Measurements from ENCODE around the gene MEST.
A peak's percentile ranks its signal among the peaks of the same experiment; 100 is the strongest.
"Not testable (repeated sequence)": the region's sequence is repeated elsewhere in the genome, so short reads cannot be mapped to it uniquely, and the experiment has no call there.

Gene MEST

GRCh38 chr7:130491841-130492522 is at the start of gene MEST:
Gene MEST, plus strand, starts transcription at chr7:130492085. Its CDS starts 229 bp downstream, at chr7:130492314.
- Histone ChIP-seq H3K9ac (ENCODE audit: low read depth, low read length) (peak within 1 kb of the TSS; percentile 63; the same call in 1 of the 2 replicates), H3K4me1 (ENCODE audit: insufficient read depth, low read length) (peaks cover 3% of the 10 kb centered on the region; the same call in 1 of the 2 replicates), H3K27ac (ENCODE audit: low read length) (no peak within 1 kb of the TSS), H3K9me3 (ENCODE audit: insufficient read depth, low read depth, low read length) (peaks cover 9% of the 10 kb centered on the region), H3K4me3 (ENCODE audit: low read length) (peak within 1 kb of the TSS; percentile 80), H3K27me3 (ENCODE audit: insufficient read depth, low read length) (peaks cover 55% of the 10 kb centered on the region), H3K36me3 (ENCODE audit: insufficient read depth, low read depth, low read length) (peaks cover 7% of the 10 kb centered on the region)

DNA sequence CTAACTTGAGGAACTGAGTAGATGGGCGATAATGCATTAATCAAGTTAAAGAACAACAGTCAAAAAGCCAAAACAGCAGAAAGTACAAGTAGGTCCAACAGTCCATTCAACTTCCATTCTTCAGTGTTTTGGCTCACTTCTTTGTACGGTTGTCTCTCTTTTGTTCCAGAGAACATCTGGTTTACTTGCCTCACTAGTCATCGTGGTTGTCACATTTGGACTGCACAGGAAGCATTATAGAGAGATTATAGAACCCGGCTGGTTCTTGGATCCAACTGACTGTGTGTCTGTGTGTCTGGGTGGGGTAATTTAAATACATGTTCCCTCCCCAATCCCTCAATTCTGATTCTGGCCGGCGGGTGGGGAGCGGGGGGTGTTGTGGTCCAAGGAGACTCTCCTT is 49.3 kb upstream of the MEST start:
- H3K27me3 ChIP-seq (ENCODE audit: insufficient read depth, low read length): no peaks in the 10 kb centered on the region
- no peak overlapping the region for H3K4me3 ChIP-seq (ENCODE audit: low read length)
- no peaks in the 10 kb centered on the region for H3K36me3 ChIP-seq (ENCODE audit: insufficient read depth, low read depth, low read length)
- peaks cover 9% of the 10 kb centered on the region; the same call in 1 of the 2 replicates for H3K4me1 ChIP-seq (ENCODE audit: insufficient read depth, low read length)
- no peak overlapping the region for H3K27ac ChIP-seq (ENCODE audit: low read length)
- H3K9me3 ChIP-seq (ENCODE audit: insufficient read depth, low read depth, low read length): no peaks in the 10 kb centered on the region
- H3K9ac ChIP-seq (ENCODE audit: low read depth, low read length): no peak overlapping the region

DNA sequence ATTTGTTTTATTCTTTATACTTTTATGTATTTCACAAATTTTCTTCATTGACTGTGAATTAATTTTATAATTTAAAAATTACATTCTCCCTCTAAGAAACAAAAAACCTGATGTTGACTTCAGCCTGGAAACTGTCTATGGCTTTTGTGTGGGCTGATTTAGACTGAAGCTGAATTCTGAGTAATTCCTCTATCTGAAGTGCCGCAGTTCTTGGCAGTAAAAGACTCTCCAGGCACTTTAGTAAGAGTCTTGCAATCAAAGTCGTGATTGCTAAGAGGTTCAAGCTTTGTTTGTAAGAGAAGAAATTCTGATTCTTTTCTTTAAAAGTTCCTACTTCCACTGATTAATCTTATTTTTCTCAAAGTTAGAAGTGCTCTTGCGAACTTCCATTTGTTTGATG is 47.7 kb upstream of the MEST start:
- Histone ChIP-seq H3K4me3 (ENCODE audit: low read length) (no peak overlapping the region), H3K27me3 (ENCODE audit: insufficient read depth, low read length) (no peaks in the 10 kb centered on the region), H3K4me1 (ENCODE audit: insufficient read depth, low read length) (peaks cover 9% of the 10 kb centered on the region; the same call in 1 of the 2 replicates), H3K27ac (ENCODE audit: low read length) (no peak overlapping the region), H3K9me3 (ENCODE audit: insufficient read depth, low read depth, low read length) (peaks cover 6% of the 10 kb centered on the region; the same call in 1 of the 2 replicates), H3K36me3 (ENCODE audit: insufficient read depth, low read depth, low read length) (no peaks in the 10 kb centered on the region), H3K9ac (ENCODE audit: low read depth, low read length) (no peak overlapping the region)

DNA sequence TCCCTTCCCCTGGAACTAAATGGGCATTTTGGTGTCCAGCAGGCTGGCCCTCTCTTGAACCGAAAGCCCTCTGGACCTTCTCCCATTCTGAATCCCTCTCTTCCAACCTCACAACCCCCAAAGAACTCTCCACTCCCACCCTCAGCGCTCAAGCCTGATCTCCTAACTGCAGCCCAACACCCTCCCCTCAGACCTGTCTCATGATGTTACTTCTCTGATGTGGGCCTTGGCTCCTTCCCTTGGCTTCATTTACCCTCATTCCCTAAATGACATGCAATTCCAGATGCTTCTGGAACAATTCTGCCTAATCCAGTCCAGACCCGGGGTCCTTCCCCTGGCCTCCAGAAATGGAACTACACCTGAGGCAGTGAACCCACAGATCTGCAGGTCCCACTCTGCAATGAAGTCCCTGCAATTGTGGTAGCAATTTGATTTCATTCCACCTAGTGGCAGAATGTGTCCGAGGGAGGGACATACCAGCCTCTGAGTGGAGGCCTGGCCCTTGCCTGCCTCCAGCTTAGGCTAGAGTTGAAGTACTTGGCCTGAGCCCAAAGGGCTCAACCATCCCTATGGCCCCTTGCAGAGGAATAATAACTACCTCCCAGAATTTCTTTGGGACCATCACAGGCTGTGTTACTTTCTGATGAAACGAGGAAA is 47.0 kb upstream of the MEST start:
- peaks cover 6% of the 10 kb centered on the region; the same call in 1 of the 2 replicates for H3K9me3 ChIP-seq (ENCODE audit: insufficient read depth, low read depth, low read length)
- no peak overlapping the region for H3K9ac ChIP-seq (ENCODE audit: low read depth, low read length)
- H3K4me3 ChIP-seq (ENCODE audit: low read length): no peak overlapping the region
- H3K27me3 ChIP-seq (ENCODE audit: insufficient read depth, low read length): no peaks in the 10 kb centered on the region
- peaks cover 9% of the 10 kb centered on the region; the same call in 1 of the 2 replicates for H3K4me1 ChIP-seq (ENCODE audit: insufficient read depth, low read length)
- H3K36me3 ChIP-seq (ENCODE audit: insufficient read depth, low read depth, low read length): no peaks in the 10 kb centered on the region
- no peak overlapping the region for H3K27ac ChIP-seq (ENCODE audit: low read length)

DNA sequence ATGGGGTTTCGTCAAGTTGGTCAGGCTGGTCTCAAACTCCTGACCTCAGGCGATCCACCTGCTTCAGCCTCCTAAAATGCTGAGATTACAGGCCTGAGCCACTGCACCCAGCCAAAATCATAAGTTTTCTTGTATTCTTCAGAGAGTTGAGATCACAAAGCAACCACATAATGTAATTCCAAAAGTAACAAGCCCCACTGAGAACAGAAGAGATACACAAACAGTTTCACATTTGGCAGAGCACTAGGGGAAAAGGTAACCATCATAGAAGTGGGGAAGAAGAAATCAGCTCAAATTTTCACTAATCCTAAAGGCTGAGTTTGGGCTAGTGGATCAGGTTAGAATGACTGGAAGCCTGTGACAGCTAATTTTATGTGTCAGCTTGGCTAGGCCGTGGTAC is 45.6 kb upstream of the MEST start:
- no peak overlapping the region for H3K4me3 ChIP-seq (ENCODE audit: low read length)
- peaks cover 6% of the 10 kb centered on the region; the same call in 1 of the 2 replicates for H3K9me3 ChIP-seq (ENCODE audit: insufficient read depth, low read depth, low read length)
- no peaks in the 10 kb centered on the region for H3K27me3 ChIP-seq (ENCODE audit: insufficient read depth, low read length)
- no peak overlapping the region for H3K9ac ChIP-seq (ENCODE audit: low read depth, low read length)
- H3K27ac ChIP-seq (ENCODE audit: low read length): no peak overlapping the region
- H3K36me3 ChIP-seq (ENCODE audit: insufficient read depth, low read depth, low read length): no peaks in the 10 kb centered on the region
- H3K4me1 ChIP-seq (ENCODE audit: insufficient read depth, low read length): peaks cover 9% of the 10 kb centered on the region; the same call in 1 of the 2 replicates

DNA sequence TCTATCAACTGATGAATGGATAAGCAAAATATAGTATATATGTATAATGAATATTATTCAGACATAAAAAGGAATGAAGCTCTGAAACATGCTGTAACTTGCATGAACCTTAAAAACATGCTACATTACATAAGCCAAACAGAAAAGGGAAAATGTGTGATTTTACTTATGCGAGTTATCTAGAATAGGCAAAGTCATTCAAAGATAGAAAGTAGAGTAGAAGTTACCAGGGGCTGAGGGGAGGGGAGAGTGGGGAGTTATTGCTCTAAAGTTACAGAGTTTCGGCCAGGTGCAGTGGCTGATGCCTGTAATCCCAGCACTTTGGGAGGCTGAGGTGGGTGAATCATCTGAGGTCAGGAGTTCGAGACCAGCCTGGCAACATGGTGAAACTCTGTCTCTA is 40.5 kb upstream of the MEST start:
- not testable (repeated sequence) for H3K9me3 ChIP-seq (ENCODE audit: insufficient read depth, low read depth, low read length); H3K27me3 ChIP-seq (ENCODE audit: insufficient read depth, low read length); H3K4me1 ChIP-seq (ENCODE audit: insufficient read depth, low read length); H3K27ac ChIP-seq (ENCODE audit: low read length); H3K36me3 ChIP-seq (ENCODE audit: insufficient read depth, low read depth, low read length); H3K9ac ChIP-seq (ENCODE audit: low read depth, low read length); H3K4me3 ChIP-seq (ENCODE audit: low read length)

- H3K36me3 ChIP-seq (ENCODE audit: insufficient read depth, low read depth, low read length): no peaks in the 10 kb centered on the region
- H3K9ac ChIP-seq (ENCODE audit: low read depth, low read length): no peak overlapping the region
- H3K27ac ChIP-seq (ENCODE audit: low read length): no peak overlapping the region
- no peak overlapping the region for H3K4me3 ChIP-seq (ENCODE audit: low read length)
- no peaks in the 10 kb centered on the region for H3K27me3 ChIP-seq (ENCODE audit: insufficient read depth, low read length)
- no peaks in the 10 kb centered on the region for H3K4me1 ChIP-seq (ENCODE audit: insufficient read depth, low read length)
- H3K9me3 ChIP-seq (ENCODE audit: insufficient read depth, low read depth, low read length): peaks cover 6% of the 10 kb centered on the region; the same call in 1 of the 2 replicates
These were observed 38.9 kb upstream of the MEST start for GRCh38 chr7:130452951-130453350.

- H3K4me3 ChIP-seq (ENCODE audit: low read length): no peak overlapping the region
- peaks cover 13% of the 10 kb centered on the region for H3K9me3 ChIP-seq (ENCODE audit: insufficient read depth, low read depth, low read length)
- H3K27ac ChIP-seq (ENCODE audit: low read length): no peak overlapping the region
- H3K9ac ChIP-seq (ENCODE audit: low read depth, low read length): no peak overlapping the region
- no peaks in the 10 kb centered on the region for H3K27me3 ChIP-seq (ENCODE audit: insufficient read depth, low read length)
- no peaks in the 10 kb centered on the region for H3K36me3 ChIP-seq (ENCODE audit: insufficient read depth, low read depth, low read length)
- no peaks in the 10 kb centered on the region for H3K4me1 ChIP-seq (ENCODE audit: insufficient read depth, low read length)
These were observed 36.9 kb upstream of the MEST start for GRCh38 chr7:130454959-130455358.

DNA sequence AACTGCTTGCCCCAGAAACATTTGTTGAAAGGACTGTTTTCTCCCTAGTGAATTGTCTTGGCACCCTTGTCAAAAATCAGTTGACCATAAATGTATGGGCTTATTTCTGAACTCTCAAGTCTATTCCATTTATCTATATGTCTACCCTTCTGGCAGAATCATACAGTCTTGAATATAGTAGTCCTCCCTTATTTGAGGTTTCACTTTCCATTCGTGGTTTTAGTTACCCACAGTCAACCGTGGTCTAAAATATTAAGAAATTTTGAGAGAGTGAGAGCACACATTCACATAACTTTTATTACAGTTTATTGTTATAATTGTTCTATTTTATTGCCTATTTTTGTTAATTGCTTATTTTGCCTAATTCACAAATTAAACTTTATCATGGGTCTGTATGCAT is 33.6 kb upstream of the MEST start:
- no peak overlapping the region for H3K9ac ChIP-seq (ENCODE audit: low read depth, low read length)
- H3K9me3 ChIP-seq (ENCODE audit: insufficient read depth, low read depth, low read length): peaks cover 13% of the 10 kb centered on the region
- H3K36me3 ChIP-seq (ENCODE audit: insufficient read depth, low read depth, low read length): no peaks in the 10 kb centered on the region
- no peaks in the 10 kb centered on the region for H3K27me3 ChIP-seq (ENCODE audit: insufficient read depth, low read length)
- H3K4me1 ChIP-seq (ENCODE audit: insufficient read depth, low read length): no peaks in the 10 kb centered on the region
- no peak overlapping the region for H3K4me3 ChIP-seq (ENCODE audit: low read length)
- no peak overlapping the region for H3K27ac ChIP-seq (ENCODE audit: low read length)

DNA sequence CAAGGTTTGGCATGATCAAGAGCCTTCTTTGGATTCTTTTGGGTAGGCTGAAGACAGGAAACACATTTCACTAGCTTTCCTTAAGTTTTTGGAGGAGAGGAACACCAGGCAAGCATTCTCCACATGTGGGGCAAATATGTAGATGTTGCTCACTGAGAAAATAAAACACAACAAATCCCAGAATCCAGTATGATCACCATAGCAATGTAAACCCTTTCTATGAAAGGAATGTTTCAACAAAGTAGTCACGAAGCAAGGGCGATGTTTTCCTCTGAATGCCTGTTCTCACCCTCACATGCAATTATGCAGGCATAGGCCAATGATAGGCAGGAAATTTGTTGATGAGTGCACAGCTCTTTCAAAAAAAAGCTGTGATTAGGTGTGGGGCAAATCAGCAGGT is 30.6 kb upstream of the MEST start:
- no peaks in the 10 kb centered on the region for H3K27me3 ChIP-seq (ENCODE audit: insufficient read depth, low read length)
- peaks cover 13% of the 10 kb centered on the region for H3K9me3 ChIP-seq (ENCODE audit: insufficient read depth, low read depth, low read length)
- H3K36me3 ChIP-seq (ENCODE audit: insufficient read depth, low read depth, low read length): no peaks in the 10 kb centered on the region
- H3K9ac ChIP-seq (ENCODE audit: low read depth, low read length): no peak overlapping the region
- no peaks in the 10 kb centered on the region for H3K4me1 ChIP-seq (ENCODE audit: insufficient read depth, low read length)
- H3K4me3 ChIP-seq (ENCODE audit: low read length): no peak overlapping the region
- no peak overlapping the region for H3K27ac ChIP-seq (ENCODE audit: low read length)

DNA sequence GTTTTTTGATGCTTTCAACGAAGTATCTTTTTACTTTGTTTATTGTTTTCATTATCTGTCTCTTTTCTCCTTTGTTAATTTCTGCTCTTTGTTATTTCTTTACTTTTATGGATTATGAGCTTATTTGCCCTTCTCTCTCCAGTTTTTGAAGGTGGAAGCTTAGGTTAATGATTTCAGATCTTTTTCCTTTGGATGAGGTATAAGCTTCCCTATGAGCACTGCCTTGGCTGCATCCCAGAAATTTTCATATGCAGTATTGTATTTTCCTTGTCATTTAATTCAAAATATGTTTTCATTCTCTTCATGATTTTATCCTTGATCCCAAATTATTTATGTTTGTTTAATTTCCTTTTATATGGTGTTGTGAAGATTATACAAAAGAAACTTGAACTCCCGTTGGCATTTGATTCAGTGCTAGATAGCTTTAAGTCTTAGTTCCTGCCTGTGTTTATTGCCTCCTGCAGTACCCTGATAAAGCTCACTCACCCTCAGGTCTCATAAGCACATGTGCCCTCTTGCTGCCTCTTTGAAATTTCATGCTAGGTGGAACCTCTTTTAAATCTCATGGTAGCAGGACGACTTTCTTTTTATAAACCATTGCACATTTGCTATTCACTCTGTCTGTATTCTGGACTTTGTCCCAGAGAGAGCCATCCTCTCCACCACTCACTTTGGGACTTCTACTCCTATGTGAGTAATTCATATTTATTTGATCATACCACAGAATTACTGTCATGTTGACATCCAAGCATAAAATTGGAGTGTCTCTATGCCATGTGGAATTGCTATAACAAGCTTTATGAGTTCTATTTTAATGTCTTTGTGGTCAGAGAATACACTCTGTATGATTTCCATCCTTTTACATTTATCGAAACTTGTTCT is 28.1 kb upstream of the MEST start:
- Histone ChIP-seq H3K9ac (ENCODE audit: low read depth, low read length) (no peak overlapping the region), H3K4me3 (ENCODE audit: low read length) (no peak overlapping the region), H3K27me3 (ENCODE audit: insufficient read depth, low read length) (no peaks in the 10 kb centered on the region), H3K9me3 (ENCODE audit: insufficient read depth, low read depth, low read length) (peaks cover 11% of the 10 kb centered on the region; the same call in 1 of the 2 replicates), H3K4me1 (ENCODE audit: insufficient read depth, low read length) (no peaks in the 10 kb centered on the region), H3K36me3 (ENCODE audit: insufficient read depth, low read depth, low read length) (no peaks in the 10 kb centered on the region), H3K27ac (ENCODE audit: low read length) (no peak overlapping the region)

All from iPS-20b (cell line).